SU-DHL-6 (cell line): ENCODE results near the gene NRG3.
"Not testable (repeated sequence)": the region's sequence is repeated elsewhere in the genome, so short reads cannot be mapped to it uniquely, and the experiment has no call there.

Source experiments
- CTCF ChIP-seq: fragments of 200-600 bp; sonication (generic); IDR thresholded peaks from one replicate; pipeline ENCODE4 v1.5.1; 2017; ENCODE audit warnings: antibody characterized with exemption, mild to moderate bottlenecking, low read length, moderate library complexity; ENCODE audit not compliant: insufficient read depth, poor library complexity, severe bottlenecking
- EZH2phosphoT487 ChIP-seq: fragments of 200-600 bp; sonication (generic), shearing (Covaris generic); conservative IDR thresholded peaks from 2 replicates; pipeline ENCODE4 v1.6.1; 2018; ENCODE audit warnings: mild to moderate bottlenecking, antibody characterized with exemption, low read length, moderate library complexity, mixed read lengths

- TF ChIP-seq CTCF, EZH2phosphoT487: not testable (repeated sequence)
Observed at GRCh38 chr10:82960421-82961060, 1085.5 kb downstream of the NRG3 start.
